Nephron (organoid): ENCODE results near the gene MYL5.

Source experiments
- H3K27ac Mint-ChIP-seq, 3 experiments: 2 replicates each; pipeline ENCODE4 v1.8.0; 2020; ENCODE audit warnings: mixed read lengths in 3 of 3, mild to moderate bottlenecking in 2 of 3, moderate library complexity in 1 of 3
- H3K27me3 Mint-ChIP-seq: 2 replicates; pipeline ENCODE4 v1.8.0; 2021; ENCODE audit warnings: low read depth, mild to moderate bottlenecking, moderate library complexity, mixed read lengths
- H3K36me3 Mint-ChIP-seq: 2 replicates; pipeline ENCODE4 v1.8.0; 2020; ENCODE audit warnings: low read depth, mixed read lengths
- H3K4me1 Mint-ChIP-seq: 2 replicates; pipeline ENCODE4 v1.8.0; 2020; ENCODE audit warnings: mixed read lengths
- H3K4me3 Mint-ChIP-seq, 3 experiments: 2 replicates each; pipeline ENCODE4 v1.8.0; 2020; ENCODE audit warnings: mild to moderate bottlenecking in 3 of 3, mixed read lengths in 3 of 3, moderate library complexity in 2 of 3
- H3K9me3 Mint-ChIP-seq: 2 replicates; pipeline ENCODE4 v1.8.0; 2020; ENCODE audit warnings: mixed read lengths
- TF ChIP-seq, protein P1 (sequence below), 3 experiments: fragments of 200-600 bp; sonication (generic); IDR thresholded peaks; one replicate each; pipeline ENCODE4 v1.5.0; 2021; ENCODE audit warnings: antibody characterized with exemption in 3 of 3; ENCODE audit not compliant: unreplicated experiment in 3 of 3

Gene MYL5

DNA sequence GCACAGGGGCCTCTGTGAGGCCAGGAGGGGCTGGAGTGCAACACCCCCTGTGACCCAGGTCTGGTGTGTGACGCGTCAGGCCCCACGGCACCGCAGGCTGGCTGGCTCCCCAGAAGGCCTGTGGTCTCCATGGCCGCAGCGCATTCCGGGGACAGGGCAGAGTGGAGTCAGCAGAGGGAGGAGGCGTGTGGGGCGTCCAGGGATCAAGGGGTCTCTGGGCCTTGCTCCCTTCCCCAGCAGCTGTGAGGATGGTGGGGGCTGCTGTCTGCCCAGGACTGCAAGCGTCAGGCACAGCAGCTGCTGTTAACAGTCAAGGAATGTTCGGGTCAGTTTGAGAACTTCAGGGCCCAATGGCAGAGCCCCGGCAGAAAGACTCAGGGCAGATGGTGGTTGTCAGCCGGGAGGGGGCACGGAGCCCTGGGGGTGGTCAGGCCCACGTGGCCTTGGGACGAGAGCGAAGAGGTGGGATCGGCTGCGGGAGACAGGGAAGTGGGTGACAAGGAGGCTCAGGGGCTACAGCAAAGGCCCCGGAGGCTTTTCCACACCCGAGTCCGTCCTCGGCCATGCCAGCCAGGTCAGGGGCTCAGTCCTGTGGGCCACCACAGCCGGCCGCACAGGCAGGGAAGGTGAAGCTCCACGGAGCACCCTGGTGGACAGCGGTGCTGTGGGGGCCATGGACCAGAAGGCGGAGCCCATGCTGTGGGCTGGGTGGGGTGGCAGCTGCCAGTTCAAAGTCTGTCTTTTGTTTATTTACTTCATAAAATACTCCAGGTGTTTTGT lies 49.6 kb downstream of the MYL5 start:
- peak overlapping the region in 2 of 3 experiments; percentile 45 to 66 for H3K4me3 Mint-ChIP-seq
- TF ChIP-seq, protein P1, sequence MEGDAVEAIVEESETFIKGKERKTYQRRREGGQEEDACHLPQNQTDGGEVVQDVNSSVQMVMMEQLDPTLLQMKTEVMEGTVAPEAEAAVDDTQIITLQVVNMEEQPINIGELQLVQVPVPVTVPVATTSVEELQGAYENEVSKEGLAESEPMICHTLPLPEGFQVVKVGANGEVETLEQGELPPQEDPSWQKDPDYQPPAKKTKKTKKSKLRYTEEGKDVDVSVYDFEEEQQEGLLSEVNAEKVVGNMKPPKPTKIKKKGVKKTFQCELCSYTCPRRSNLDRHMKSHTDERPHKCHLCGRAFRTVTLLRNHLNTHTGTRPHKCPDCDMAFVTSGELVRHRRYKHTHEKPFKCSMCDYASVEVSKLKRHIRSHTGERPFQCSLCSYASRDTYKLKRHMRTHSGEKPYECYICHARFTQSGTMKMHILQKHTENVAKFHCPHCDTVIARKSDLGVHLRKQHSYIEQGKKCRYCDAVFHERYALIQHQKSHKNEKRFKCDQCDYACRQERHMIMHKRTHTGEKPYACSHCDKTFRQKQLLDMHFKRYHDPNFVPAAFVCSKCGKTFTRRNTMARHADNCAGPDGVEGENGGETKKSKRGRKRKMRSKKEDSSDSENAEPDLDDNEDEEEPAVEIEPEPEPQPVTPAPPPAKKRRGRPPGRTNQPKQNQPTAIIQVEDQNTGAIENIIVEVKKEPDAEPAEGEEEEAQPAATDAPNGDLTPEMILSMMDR (IDR thresholded peaks at IDR 0.05; ENCODE audit: unreplicated experiment in 3 of 3) = no peak
- H3K36me3 Mint-ChIP-seq = peaks cover 63% of the 10 kb centered on the region
- H3K9me3 Mint-ChIP-seq = no peaks in the 10 kb centered on the region
- no peaks in the 10 kb centered on the region for H3K27me3 Mint-ChIP-seq
- H3K4me1 Mint-ChIP-seq = peaks cover 64% of the 10 kb centered on the region
- peak overlapping the region; percentile 82 to 89 (median 89) for H3K27ac Mint-ChIP-seq

DNA sequence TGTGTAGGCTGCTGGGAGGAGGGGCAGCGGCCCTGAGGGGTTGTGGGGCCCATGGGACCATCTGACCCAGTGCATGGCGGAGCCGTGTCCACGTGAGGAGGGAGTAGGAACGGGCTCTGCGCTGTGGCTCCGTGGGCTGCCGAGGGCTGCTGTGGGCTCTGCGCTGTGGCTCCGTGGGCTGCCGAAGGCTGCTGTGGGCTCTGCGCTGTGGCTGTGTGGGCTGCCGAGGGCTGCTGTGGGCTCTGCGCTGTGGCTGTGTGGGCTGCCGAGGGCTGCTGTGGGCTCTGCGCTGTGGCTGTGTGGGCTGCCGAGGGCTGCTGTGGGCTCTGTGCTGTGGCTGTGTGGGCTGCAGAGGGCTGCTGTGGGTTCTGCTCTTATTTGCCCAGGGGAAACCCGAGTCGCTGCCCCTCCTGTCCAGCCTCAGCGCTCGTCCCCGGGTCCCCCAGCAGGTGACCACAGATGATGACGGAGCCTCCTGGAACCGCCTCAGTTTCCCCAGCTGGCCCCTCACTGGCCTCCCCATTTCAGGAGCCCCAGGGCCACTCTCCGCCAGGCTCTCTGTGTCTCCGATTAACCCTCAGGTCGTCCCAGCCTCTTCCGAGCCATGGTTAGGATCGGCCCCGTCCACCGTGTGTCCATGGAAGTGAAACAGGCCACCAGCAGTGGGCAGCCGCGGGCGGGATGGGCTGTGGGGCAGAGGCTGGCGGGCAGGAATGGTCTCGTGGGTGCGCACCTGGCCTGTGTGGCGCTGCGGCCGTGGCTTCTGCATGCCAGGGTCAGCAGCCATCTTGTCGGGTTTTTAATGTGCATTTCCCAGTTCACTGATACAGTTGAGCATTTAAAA lies 51.3 kb downstream of the MYL5 start:
- no peaks in the 10 kb centered on the region for H3K9me3 Mint-ChIP-seq
- H3K36me3 Mint-ChIP-seq = peaks cover 62% of the 10 kb centered on the region
- TF ChIP-seq, protein P1 (IDR thresholded peaks at IDR 0.05; ENCODE audit: unreplicated experiment in 3 of 3) = no peak
- no peak overlapping the region for H3K4me3 Mint-ChIP-seq
- H3K27ac Mint-ChIP-seq = peak overlapping the region; percentile 52 to 70 (median 69)
- peaks cover 66% of the 10 kb centered on the region for H3K4me1 Mint-ChIP-seq
- H3K27me3 Mint-ChIP-seq = no peaks in the 10 kb centered on the region

DNA sequence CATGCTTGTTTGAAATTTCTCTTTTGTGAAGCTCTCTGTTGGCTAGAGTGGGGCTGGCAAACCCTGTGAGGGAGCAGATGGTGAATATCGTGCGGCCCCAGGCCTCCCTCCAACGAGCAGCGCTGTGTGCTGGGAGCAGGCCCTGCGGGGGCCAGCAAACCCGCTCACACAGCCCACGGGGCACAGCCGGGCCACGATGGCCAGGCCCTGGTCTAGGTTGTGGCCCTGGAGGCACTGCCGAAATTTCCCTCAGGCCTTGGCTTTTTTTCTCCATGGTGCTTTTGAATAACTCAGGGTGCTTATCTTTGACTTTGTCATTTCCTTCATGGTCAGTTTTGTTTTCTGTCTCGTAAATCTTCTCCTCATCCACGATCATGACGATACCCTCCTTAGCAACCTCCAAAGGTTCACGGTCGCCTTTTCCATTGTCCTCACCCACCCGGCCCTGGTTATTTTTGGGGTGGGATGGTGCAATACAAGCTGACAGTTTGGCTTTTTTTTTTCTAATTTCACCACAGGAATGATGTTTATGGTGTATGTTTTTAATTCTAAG lies 52.0 kb downstream of the MYL5 start:
- Mint-ChIP-seq H3K36me3 (peaks cover 59% of the 10 kb centered on the region), H3K4me1 (peaks cover 61% of the 10 kb centered on the region)

DNA sequence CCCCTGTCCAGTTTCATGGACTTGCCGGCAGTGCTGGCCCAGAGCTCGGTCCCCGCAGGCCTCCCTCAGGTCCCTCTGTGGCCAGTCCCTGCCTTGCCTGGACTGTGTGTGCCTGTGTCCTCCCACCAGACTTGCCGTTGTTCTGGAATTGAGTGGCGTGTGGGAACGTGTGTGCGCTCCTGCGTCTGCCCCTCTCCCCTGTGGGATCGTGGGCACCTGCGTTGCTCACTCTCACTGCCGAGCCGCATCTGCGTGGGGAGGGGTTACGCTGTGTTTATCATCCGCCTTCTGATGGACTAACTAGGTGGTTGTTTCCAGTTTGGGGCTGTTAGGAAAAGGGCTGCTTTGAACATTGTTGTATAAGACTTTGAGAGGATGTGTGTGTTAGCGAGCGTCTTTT lies 52.5 kb downstream of the MYL5 start:
- Mint-ChIP-seq H3K4me3 (peak overlapping the region in 2 of 3 experiments; percentile 2 to 29), H3K36me3 (peaks cover 54% of the 10 kb centered on the region), H3K9me3 (no peaks in the 10 kb centered on the region), H3K27me3 (no peaks in the 10 kb centered on the region), H3K27ac (peak overlapping the region; percentile 28 to 87 (median 70)), H3K4me1 (peaks cover 56% of the 10 kb centered on the region)
- TF ChIP-seq, protein P1 (IDR thresholded peaks at IDR 0.05; ENCODE audit: unreplicated experiment in 3 of 3) = no peak

More for the DNA sequence above, 52.0 kb downstream of the MYL5 start:
- Mint-ChIP-seq H3K27me3 (no peaks in the 10 kb centered on the region), H3K27ac (peak overlapping the region; percentile 69 to 87 (median 70)), H3K4me3 (no peak overlapping the region), H3K9me3 (no peaks in the 10 kb centered on the region)
- TF ChIP-seq, protein P1 (IDR thresholded peaks at IDR 0.05; ENCODE audit: unreplicated experiment in 3 of 3) = no peak

GRCh38 chr4:727576-727975 lies 53.2 kb downstream of the MYL5 start:
- Mint-ChIP-seq H3K27ac (peak overlapping the region; percentile 27 to 70 (median 28)), H3K36me3 (peaks cover 48% of the 10 kb centered on the region), H3K9me3 (no peaks in the 10 kb centered on the region), H3K4me1 (peaks cover 53% of the 10 kb centered on the region), H3K4me3 (no peak overlapping the region), H3K27me3 (no peaks in the 10 kb centered on the region)
- TF ChIP-seq, protein P1 (IDR thresholded peaks at IDR 0.05; ENCODE audit: unreplicated experiment in 3 of 3) = no peak
